Left lobe of liver (tissue), 2 donors: ENCODE measurements around the gene CACNB2. TPM values are rescaled to one million over a fixed set of nuclear protein-coding genes. Genes with fewer than 3 reads are reported as not detected.

Source experiments
- ATAC-seq: fragments of 200-7000 bp; cut with Tn5 transposase; one replicate; pipeline ENCODE4 v1.9.1; 2020; ENCODE audit warnings: mild to moderate bottlenecking, moderate library complexity
- DNase-seq: peaks from one replicate; pipeline ENCODE4 v3.0.0-alpha.2; 2020; ENCODE audit warnings: low spot score
- total RNA-seq: library from RNA; stranded (reverse); gene quantifications from one replicate; pipeline ENCODE4 v1.2.1, GENCODE V29; 2021
- donor health status: DM: no; HTN: no; CAD: no; lungs with moderate emphysema.
- donor health status: DM: no; HTN: yes; CAD: no.

CACNB2 gene
- total RNA-seq = 1.6 TPM

DNA sequence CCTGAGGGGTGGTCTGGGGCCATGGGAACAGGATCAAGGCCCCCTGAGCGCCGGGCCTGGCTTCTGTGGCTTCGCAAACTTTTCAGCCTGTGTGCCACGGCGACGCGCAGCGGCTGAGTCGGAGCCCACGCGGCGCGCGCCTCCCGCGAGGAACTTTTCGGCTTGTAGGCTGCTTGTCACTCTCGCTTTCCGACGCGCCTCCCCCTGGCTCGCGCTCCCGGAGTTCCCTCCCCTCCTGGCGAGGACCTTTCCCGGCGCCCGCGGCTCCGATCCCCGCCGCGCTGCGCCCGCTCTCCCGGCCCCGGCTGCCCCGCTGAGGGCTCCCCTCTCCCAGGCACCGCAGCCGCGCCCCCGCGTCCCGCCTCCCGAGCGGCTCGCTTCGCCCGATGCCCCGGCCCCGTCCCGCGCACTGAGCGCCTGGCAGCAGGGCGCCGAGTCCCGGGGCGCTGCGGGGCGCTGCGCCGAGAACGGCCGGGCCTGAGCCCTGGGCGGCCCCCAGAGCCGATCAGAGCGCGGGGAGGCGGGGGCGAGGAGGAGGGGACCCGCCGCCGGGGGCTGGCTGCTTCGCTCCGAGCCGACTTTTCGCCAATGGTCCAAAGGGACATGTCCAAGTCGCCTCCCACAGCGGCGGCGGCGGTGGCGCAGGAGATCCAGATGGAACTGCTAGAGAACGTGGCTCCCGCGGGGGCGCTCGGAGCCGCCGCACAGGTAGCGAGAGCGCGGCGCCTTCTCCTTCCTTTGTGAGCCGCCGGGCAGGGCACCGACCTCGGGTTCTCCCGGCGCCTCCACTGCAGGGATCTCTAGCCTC, at the start of gene CACNB2:
Gene CACNB2, plus strand, starts transcription at position 276 of the 808 bp plus-strand sequence.
- ATAC-seq (peak; percentile 68), DNase-seq (peak; percentile 46)

GRCh38 chr10:18094332-18094731, 45.9 kb upstream of the CACNB2 start:
- ATAC-seq (no peak), DNase-seq (no peak)

GRCh38 chr10:18094793-18095192, 45.4 kb upstream of the CACNB2 start:
- DNase-seq (no peak), ATAC-seq (no peak)

DNA sequence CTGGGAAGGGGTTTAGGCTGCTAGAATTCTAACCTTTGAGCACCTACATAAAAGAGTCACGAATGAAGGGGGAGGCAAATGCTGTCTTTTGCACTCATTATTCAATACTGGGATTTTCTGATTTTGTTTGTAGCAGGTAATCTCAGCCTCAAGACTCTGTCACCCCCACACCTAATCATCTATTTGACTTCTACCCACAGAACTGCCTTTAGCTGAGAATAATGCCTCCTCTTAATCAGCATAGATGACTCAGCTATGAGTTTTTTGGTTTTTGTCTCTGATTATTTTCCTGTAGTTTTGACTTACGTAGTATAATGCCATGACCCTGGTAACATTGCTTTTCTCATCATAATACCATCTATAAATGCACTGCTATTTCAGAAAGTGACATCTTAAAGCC, 42.7 kb upstream of the CACNB2 start:
- DNase-seq = no peak
- ATAC-seq = no peak

DNA sequence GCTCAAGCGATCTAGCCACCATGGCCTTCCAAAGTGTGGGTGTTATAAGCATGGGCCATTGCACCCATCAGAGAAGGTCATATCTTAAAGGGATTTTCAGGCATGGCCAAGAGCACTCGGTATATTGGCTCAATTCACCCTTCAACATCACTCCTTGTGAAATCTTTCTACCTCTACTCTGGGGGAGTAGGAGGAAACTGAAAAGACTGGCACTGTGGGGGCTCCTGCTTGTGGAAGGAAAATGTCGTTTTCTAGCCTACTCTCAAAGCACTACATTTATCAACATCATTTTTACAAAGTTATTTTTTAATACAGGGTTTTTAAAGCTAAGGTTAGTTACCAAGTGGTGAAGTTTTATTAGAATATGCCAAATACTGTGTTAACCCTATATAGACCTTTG, 42.0 kb upstream of the CACNB2 start:
- ATAC-seq = no peak

GRCh38 chr10:18099415-18099814, 40.8 kb upstream of the CACNB2 start:
- no peak for ATAC-seq

More for the DNA sequence above, 42.0 kb upstream of the CACNB2 start:
- no peak for DNase-seq

GRCh38 chr10:18100669-18101068, 39.6 kb upstream of the CACNB2 start:
- no peak for DNase-seq
- no peak for ATAC-seq

More at GRCh38 chr10:18099415-18099814, 40.8 kb upstream of the CACNB2 start:
- DNase-seq = no peak

DNA sequence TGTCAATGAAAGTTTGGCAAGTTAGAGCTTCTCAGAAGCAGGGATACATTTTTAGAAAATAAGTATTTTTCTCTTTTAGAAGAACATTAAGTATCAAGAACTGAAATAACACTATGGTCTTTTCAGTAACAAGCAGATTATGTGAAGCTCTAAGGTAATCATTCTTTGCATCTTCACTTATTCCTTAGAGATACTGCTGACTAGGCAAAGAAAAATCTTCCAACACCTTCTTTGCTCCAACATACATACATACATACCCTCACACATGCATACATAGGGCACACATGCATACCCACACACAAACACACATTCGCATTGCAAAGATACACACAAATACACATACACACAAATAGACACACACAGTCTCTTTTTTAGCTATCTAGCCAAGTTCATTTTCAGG, 37.8 kb upstream of the CACNB2 start:
- ATAC-seq (no peak), DNase-seq (no peak)

DNA sequence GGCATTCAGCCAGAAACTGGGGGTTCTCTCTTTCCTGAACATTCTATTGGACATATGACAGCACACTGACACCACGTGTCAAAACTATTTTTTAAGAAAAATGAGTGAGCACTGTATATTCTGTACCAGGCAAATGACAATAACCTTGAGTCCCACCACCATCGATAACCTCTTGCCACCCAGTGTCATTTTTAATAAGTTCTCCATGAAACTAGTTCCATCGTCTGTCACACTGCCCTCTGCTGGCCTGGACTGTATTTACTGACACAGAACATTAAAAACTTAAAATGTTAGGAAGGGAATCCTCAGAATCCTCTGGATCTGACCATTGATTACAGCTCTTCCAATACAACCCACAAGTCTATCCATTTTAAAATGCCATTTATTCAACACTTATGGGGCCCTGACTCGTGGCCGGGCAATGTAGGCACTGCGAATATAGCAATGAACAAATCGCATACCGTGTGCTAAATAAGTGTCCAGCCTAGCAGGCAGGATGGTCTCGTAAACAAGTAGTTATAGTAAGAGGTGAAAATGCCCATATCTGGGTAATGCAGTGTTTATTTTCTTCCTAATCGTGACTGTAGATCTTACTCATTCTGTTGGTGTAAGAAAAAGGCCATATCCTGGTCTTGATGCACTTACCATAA, 35.9 kb upstream of the CACNB2 start:
- ATAC-seq = peak; percentile 79
- DNase-seq = peak; percentile 53

DNA sequence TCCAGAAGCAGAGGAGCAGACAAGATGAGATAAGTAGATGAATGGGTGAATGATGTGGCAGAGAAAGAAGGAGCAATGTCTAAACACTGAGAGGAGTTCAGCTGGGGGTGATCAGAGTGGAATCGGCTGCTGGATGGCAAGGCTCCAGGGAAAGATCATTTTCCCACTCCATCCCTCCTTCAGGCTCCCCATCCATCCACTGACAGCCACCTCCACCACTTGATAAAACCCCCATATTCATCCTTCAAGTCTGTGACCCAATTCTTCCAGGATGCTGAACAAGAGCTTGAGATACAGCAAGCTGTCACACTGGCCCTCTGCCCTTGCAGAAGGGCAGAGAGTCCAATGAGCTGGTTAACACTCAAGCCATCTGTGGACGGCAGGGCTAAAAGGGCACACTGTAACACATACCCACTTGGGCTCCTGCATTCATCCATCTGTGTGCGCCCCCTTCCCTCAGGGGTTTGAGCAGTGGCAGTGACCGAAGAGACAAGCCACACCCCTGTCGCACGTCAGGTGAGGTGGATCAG, 30.8 kb upstream of the CACNB2 start:
- DNase-seq = no peak
- ATAC-seq = no peak

- ATAC-seq = no peak
Observed at GRCh38 chr10:18113881-18114280, 26.3 kb upstream of the CACNB2 start.

GRCh38 chr10:18117276-18117675, 22.9 kb upstream of the CACNB2 start:
- DNase-seq (no peak), ATAC-seq (no peak)

More at GRCh38 chr10:18113881-18114280, 26.3 kb upstream of the CACNB2 start:
- DNase-seq = no peak

DNA sequence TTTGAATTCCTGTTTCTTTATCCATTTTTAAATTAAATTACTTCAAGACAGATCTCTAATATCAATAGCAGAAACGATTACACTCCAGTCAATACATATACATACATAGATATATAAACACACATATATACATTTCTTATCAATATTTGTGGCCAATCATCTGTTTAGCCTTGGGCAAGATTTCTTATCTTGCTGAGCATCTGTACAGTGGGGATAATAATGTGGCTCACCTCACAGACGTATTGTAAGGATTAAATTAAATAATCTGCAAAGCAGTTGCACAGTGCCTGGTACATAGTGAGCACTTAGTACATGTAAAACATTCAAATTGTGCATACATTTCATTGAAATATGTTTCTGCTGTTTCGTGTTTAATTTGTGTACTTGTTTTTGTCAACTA, 17.5 kb upstream of the CACNB2 start:
- no peak for DNase-seq
- ATAC-seq = no peak

DNA sequence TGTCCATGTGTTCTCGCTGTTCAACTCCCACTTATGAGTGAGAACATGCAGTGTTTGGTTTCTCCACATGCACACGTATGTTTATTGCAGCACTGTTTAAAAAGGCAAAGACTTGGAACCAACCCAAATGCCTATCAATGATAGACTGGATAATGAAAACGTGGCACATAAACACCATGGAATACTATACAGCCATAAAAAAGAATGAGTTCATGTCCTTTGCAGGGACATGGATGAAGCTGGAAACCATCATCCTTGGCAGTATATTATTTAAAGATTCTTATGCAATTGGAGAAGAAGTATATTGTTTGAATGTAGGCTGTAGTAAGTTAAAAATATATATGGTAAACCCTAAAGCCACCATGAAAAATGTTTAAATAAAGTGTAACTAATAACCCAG, 7.2 kb upstream of the CACNB2 start:
- ATAC-seq = no peak

DNA sequence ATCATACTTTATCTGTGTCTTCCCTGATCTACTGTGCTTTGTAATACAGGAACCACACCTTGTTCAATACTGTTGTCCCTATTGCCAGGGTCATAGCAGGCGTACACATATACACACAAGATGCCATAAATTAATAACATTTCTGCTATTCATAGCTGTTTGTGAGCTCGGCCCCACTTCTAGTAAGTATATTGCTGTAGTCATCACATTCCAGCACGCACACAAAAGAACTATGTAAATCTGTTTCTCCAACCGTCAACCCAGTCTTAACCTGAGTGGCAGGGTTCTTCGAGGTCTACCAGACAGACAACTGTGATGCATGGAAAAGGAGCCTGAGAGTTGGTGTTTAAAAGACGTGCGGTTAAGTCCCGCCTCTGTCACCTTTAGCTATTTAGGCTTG, 5.7 kb upstream of the CACNB2 start:
- DNase-seq (no peak), ATAC-seq (no peak)

More for the DNA sequence above, 7.2 kb upstream of the CACNB2 start:
- DNase-seq = no peak

DNA sequence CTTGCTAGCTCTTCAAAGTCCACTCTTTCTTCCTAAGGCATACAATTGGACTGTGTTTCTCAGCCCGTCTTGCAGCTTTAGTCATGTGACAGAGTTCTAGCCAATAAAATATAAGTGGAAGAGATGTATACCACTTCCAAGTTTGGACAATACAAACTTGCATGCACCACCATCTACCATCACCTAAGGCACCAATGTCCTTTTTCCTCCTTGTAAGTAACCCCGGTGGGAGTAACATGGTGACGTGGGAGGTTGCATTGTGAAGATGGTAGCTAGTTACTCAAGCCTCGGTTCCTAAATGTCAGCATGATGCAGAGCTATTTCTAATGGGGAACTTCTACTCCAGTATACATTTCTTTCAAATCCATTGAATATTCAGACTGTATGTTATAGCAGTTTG, 5.3 kb upstream of the CACNB2 start:
- ATAC-seq = no peak
- DNase-seq = no peak

DNA sequence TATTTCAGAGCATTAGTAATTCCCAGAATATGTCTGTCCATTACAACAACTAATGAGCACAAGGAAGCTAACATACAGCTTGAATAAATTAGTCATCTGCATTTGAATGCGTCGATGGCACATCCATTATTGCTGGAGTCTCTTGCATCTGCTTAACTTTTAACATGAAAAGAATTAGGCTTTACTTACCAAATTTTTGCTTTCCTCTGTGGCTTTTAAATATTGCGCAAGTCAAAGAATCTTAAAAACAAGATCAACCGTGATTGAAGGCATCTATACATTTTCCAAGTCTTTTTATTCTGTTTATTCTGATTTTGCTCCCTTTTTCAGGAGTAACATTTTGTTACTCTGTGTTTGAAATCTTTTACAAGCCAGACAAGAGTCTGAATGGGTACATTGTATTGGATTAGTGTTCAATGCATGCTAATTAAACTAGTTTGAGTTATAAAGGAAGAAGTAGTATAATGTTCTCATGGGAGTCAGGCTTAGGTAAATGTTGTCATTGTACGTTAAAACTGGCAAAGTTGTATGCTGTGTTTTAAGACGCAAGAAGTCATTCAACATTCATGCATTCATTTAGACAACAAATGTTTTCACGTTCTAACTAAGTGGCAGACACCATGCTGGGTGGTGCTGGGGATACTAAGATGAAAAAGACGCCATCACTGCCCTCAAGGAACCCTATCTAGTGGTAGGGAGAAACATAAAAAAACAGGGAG, 4.0 kb upstream of the CACNB2 start:
- DNase-seq (no peak), ATAC-seq (no peak)

- ATAC-seq (no peak), DNase-seq (no peak)
Observed at GRCh38 chr10:18137111-18137510, 3.1 kb upstream of the CACNB2 start.

DNA sequence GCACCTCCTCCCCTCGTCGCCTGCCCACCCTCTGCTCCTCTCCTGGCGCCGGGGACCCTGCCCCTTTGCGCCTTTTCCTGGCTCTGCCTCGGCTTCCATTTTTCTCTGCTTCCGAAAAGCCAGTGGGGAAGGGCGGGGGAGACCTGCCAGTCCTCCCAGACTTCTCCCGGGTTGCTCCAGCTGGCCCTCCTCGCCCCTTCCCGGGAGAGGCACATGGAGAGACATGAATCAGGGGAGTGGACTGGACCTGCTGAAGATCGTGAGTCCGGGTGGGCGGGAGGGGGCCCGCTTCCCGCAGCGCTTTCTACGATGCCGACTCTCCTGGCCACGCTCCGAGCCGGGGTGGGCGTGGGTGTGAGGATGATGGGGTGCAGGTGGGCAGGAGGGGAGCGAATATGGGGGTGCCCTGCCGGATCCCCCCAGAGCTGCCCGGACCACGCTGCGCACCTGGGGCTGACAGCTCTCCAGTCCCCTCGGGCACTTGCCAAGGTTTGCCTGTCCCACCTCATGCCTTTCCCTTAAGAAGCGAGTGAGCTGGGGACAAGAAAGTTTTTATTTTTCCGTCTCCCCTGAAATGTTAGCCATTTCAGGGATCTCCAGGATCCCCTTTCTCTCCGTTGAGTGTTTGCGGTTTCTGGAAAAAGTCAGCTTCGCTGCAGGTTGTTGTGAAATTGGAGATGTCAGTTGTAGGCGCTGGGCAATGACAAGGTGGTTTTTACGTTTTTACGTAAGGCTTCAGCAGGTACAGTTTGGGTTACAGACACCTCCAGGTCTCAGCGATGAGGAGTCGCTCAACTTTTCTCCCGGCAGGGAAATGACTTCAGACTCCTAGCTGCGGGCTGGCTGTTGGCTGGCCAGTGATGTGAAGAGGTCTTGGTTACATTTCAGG, 977 bp downstream of the CACNB2 start:
- ATAC-seq = no peak
- no peak for DNase-seq

DNA sequence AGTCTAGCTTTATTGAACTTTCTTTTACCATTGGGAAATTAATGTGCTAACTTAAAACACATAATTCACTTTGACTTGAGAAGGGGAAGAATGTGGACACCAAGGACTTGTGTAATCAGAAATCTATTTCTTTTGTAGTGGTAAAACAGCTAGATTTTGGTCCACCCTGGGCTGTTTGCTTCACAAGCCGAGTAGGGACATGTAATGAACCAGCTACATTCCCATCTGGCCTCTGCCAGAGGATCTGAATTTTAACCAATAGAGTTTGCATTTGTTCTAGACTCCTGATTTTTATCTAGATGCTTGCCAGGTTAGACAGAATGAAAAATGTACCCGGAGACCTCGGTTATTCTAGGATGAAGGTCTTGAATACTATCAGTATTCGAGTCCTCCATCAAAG, 1.9 kb downstream of the CACNB2 start:
- no peak for ATAC-seq

More for the DNA sequence above, 1.9 kb downstream of the CACNB2 start:
- no peak for DNase-seq
